ENCODE measurements around the gene TM4SF20.
"Not testable (repeated sequence)": the region's sequence is repeated elsewhere in the genome, so short reads cannot be mapped to it uniquely, and the experiment has no call there.

Gene TM4SF20

DNA sequence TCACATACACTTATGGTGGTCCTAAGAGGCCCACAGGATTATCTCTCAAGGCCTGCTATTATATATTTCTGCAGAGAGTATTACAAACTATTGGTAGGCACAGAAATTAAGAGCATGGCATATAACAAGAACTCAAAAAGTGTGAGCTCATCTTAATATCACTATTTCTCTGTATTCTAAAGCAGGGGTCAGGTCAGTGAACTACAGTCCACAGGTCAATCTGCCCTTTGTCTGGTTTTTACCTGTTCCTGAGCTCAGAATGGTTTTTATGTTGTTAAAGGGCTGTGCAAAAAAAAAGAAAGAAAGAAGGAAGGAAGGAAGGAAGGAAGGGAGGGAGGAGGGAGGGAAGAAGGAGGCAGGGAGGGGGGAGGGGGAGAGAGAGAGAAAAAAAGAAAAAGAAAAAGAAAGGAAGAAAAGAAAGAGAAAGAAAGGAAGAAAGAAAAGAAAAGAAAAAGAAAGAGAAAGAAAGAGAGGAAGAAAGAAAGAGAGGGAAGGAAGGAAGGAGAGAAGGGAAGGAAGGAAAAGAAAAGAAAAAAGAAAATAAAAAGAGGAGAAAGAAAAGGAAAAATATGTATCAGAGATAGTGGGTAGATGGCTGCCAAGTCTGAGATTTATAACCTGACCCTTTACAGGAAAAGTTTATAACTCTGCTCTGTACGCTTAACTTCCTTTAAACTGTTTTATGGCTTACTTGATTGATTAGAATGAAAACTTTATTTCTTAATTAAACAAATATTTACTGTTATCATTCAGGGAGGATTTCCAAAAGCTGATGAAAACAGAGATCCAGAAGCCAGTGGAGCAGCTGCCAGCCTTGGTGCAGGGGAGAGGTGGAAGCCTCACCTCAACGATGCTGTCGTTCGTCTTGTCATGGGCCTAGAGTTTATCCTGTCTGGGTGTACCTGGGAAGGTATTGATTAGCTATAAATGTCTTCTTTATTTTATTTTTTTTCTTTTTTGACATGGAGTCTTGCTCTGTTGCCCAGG is 19.9 kb upstream of the TM4SF20 start:
- no peak for DNase-seq

DNA sequence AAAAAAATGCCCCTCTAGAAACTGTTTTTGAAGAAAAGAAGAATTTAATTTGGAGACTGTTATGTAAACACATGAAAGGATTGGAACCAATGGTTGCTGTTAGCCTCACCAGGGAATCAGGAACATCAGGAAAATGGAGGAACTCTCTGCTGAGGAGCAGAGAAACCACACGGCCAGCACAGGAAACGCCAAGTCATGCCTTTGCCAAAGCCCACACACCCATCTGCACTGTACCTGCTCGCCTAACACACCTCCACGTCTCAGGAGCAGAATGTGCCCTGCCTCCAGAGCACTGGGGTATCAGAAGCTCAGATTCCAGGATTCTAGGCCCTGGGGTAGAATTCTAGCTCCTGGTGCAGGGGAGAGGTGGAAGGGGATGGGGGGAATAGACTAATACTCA is 18.5 kb upstream of the TM4SF20 start:
- no peak for DNase-seq

DNA sequence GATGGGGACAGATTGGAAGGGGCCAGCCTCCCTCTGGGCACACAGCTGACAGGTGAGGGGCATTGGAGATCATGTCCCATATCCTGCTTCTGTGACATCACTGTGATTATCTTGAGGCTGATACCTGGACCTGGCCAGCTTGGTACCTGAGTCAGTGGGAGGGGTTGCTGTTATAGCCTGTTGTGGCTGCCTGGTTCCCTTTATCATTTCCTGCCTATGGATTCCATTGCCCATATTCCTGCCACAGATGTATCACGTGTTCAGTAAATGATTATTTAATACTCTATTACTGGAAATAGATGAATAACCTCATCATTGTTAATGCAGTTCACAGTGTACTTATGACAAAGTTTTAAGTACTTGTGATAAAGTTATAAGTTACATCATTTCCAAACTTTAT is 16.4 kb upstream of the TM4SF20 start:
- no peak for DNase-seq

DNA sequence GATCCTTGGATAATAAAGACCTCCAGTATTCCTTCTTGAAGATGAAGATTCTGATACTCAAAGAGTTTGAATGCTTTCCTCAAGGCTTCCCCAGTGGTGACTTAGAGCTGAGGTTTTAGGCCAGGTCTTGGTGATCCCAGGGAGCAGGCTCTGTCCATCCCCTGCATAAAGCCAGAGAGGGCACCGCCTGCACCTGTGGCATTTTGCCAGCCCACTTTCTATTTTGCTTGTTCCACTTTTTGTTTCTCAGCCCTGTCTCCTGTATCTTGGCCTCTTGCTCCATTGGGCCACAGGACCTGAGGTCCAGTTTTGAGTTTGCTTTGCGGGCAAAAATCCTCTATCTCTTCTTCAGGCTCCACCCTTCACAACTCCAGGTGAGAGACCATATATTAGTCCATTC is 15.3 kb upstream of the TM4SF20 start:
- DNase-seq = no peak

DNA sequence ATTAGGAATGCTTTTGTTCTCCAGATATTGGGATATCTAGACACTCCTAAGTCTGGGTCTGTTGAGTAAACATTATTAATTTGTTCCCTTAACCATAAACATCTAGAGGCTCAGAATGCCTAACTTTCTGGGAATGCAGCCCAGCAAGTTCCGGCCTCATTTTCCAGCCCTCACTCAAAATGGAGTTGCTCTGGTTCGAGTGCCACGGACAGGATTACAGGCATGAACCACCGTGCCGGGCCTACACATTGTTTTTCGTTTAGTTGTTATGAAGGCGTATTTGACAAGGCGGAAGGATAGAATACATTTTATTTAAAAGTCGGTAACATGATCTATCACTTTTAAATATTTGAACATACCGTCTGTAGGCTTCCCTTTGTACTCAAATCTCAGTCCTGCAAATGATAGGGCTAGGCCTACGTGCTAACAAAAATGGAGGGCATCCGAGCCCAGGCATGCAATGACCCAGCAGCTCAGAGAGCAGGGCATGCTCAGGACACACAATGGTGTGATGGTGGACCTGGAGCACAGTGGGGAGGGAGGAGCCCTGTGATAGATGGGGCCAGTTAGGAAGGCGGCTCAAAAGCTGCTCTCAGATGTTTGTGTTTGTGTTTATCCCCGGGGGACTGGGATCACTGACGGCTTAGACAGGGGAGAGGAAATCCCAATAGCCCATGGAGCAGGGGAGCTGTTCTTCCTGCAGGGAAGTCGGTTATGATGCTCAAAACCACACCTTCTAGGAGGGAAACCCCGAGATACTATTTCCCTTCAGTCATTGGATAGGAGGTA is 11.6 kb upstream of the TM4SF20 start:
- DNase-seq = no peak

DNA sequence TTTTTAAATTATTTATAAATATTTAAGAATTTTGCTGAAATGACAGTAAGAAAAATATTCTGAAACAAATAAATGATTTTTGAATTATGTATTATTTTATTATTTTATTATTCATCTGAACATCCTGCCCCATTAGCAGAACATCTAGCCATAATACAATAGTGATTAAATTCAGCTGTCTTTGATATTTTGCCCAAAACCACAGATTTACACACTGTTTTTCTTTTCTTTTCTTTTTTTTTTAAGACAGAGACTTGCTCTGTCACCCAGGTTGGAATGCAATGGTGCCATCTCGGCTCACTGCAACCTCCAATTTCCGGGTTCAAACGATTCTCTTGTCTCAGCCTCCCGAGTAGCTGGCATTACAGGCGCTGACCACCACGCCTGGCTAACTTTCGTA is 10.6 kb upstream of the TM4SF20 start:
- DNase-seq = no peak

DNA sequence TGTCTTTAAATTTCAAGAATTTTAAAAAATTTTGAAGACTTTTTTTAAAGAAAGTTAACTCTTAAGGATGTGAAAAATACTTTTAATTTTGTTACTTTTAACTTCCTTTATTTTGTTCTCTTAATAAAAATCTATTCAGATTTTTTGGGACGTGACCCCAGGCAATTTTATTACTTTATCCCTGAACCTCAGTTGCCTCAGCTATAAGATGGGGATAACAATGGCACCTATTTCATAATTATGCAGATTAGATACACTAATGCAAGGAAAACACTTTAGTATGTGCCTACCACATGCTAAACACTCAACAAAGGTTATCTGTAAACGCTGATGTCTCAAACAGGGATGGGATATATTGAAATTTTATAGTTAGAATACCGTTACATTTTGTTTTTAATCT is 10.1 kb upstream of the TM4SF20 start:
- DNase-seq = no peak

DNA sequence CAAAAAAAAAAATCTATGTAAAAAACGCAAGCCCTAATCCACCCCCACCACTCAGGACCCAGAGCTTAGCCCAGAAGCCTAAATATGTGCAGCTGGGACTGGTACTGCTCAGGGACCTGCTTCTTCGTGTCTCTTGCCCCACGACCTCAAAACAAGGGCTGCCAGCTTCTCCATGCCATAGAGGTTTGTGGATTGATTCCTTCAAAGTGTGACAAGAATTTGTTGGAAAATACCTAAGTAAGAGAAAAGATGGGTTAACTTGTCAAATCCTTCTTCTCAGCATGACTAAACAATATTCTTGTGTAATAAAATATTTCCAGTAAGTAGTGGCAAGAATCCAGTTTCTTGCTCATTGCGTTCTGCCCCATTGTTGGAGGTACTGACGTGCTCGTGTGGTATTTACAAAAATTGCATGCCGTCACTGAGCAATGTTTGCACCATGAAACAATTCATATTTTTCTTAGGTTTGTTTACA is 9.5 kb upstream of the TM4SF20 start:
- DNase-seq = no peak

DNA sequence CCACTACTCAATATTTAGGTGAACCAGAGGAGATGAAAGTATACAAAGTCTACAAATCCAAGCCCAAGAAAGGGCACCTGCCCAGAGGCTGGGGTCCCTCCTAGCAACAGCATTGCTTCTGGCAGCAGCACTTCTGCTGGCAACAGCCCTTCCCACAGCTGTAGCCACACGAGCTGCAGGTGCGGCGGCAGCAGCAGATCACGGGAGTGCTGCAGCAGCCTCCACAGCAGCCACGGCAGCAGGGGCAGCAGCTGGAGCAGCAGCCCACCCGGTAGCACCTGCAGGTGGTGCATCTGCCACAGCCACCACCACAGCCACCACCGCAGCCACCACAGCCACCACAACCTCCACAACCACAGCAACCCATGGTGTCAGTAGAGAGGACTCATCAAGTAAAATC is 8.5 kb upstream of the TM4SF20 start, which contains the start of gene SCYGR1:
SCYGR1 (minus strand) TSS at position 367 of the 400 bp plus-strand sequence; CDS start at position 367, 0 bp downstream.
- not testable (repeated sequence) for DNase-seq

DNA sequence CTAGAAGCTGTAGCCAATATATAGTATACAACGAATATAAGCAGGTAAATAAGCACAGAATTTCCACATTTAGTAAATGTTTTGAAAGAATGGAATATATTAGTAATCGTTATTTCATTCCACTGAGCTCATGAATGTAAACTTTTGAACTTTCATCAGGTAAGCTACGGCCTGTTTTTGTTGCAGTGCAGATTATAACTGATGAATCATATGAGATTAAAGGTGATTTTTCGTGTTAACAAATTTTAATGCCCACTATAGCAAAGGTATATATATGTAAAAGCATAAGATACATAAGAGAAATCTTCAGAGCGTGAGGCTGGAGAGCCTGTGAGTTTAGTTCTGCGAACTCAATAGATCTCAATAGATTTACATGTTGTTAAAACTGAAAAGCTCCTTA is 7.5 kb upstream of the TM4SF20 start:
- no peak for DNase-seq

DNA sequence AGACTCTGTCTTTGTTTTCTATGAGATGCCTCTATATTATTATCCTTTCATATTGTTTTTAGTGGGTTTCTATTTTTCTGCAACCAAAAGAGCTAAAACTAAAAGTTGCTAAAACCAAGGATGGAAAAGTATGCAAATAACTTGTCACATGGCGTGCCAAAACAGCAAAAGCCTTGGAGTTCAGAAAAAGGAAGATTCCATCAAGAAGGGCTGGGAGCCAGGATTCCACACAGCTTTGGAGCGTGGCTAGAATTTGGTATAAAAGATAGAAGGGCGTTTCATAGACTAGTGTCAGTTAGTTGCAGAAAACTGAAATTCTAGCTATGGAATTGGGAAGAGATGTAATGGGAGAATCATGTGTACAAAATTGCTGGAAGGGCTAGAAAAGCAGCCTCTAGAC is 4.6 kb upstream of the TM4SF20 start:
- no peak for DNase-seq

DNA sequence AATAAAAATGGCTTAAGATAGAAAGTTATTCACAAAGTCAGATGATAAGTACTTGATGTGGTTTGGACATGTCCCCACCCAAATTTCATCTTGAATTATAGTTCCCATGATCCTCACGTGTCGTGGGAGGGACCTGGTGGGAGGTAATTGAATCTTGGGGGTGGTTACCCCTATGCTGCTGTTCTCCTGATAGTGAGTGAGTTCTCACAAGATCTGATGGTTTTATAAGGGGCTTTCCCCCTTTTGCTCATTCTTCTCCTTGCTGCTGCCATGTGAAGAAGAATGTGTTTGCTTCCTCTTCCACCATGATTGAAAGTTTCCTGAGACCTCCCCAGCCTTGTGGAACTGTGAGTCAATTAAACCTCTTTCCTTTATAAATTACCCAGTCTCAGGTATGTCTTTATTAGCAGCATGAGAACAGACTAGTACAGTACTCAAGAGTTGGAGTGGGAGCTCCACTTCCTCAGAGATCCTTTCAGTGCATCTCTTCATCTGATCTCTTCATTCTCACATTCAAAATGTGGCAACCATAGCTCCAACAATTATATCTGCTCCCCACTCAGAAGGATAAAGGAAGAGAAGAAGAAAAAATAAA is 3.2 kb upstream of the TM4SF20 start:
- not testable (repeated sequence) for DNase-seq

DNA sequence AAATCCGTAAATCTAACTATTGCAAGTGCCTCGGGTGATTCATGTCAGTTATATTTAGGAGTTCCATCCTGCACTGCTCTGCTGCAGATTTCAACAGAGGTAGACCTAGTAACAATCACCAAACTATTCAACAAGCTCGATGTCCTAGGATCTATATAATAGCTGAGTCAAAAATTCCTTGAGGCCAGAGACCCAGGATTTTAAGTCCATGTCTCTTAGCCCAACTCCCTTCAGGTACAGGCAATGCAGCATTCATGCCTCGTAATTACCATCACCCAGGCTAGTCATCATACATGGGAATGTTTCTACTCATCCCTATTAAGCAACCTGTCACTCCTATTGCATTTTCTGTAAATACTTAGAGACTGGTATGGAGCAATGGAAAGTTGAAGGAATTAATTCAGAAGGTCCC is 729 bp downstream of the TM4SF20 start:
- no peak for DNase-seq

DNA sequence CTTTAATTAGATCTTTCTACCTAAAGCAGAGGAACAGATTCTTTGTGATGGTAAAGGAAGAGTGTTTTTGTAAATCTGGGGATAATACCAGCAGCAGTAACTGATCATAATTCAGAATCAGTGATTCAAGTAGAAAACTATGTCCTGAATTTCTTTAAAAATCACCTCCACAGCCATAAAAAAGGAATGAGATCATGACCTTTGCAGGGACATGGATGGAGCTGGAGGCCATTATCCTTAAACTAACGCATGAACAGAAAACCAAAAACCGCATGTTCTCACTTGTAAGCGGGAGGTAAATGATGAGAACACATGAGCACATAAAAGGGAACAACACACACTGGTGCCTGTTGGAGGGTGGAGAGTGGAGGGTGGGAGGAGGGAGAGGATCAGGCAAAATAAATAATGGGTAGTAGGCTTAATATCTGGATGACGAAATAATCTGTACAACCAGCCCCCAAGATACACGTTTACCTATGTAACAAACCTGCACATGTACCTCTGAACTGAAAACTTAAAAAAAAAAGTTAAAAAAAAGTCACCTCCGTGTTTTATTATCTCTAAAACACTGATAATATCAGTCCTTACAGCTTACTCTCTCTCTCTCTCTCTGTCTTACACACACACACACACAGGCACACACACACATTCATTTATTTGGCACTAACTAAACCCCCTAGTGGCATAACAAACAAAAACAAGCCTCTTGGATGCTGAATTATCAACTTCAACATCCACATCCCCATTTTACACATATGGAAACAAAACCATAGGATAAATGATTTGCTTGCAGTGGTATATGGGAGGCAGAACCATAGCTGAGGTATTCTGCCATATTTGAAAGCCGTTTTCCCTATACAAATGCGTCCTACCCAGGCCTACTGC is 1.4 kb downstream of the TM4SF20 start:
- no peak for DNase-seq

DNA sequence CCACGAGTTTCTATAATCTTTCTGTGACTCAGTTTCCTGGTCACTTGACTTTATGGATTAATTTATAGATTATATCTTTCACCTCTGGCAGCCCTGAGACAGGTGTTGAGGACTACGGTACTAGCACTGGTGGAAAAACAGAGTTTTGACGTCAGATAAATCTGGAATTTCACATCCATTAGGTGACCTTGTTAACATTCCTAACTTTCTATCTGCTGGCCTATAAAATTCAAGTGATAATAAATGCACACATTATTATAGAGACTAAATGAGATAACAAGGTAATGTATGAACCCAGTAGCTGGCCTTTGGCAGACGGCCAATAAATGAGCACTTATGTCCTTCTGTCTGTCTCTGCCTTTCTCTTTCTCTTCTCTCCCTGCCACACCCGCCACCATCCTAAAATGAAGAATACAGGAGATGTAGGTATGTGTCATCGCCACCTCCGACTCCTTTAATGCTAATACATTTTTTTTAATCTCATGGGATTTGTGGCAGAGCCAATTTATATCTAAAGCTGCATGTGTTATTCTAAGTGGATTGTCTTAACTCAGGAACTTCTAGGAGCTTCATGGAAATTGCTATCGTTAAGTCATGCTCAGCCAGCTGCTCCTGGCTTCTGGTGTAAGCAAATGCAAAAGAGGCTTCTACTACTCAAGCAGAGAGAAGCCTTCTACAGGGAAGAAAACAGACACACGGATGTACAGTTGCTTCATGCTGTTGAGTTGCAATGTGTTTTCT is 2.3 kb downstream of the TM4SF20 start:
- DNase-seq = no peak

DNA sequence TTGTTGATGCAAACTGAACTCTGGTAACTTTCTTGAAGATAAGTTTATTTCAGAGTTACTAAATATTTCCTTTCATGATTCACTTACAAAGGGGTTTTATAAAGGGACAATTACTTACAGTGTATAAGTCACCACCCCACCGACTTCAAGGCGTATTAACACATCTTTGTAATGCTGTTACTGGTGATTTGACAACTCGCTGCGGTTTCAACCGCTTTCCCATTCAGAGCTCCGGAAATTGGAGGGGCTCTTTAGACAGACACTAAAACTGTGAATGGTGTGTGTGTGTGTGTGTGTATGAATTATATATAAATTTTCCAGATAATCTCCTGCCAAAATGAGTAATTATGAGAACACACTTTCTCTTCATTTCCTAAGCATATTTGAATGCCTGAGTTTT is 4.9 kb downstream of the TM4SF20 start:
- peak; percentile 25 for DNase-seq

DNA sequence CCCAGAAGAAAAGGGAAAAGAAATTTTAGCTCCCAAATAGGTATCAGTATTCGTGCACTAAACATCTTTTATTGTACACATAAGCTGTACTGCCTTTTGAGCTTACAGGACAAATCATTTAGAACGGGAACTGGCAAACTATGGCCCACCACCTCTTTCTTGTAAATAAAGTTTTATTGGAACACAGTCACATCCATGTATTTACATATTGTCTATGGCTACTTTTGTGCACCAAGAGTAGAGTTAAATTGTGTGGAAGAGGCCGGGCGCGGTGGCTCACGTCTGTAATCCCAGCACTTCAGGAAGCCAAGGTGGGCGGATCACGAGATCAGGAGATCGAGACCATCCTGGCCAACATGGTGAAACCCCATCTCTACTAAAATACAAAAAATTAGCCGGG is 5.7 kb downstream of the TM4SF20 start:
- DNase-seq = no peak

DNA sequence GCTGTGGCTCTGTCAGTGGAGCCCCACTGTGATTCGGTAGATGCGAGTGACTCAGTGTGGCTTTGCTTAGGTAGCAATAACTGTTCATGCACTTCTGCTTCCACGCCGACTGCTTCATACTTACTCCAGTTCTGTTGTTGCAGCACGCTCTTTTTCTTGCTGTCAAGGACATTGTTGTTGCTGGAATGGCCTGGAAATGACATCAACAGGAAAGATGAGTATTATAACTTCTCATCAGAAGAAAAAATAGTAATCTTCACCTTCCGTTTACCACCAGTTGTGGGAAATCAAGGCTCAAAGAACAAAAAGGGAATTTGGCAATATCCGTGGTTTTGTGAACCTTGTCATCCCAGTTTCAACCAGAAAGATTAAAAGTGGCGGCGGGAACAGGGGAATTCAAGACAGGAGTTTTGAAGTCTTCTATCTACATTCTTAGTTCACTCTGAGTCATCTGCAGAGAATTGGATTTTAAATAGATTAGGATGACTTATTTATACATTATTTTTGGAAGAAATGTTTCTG is 8.3 kb downstream of the TM4SF20 start:
- no peak for DNase-seq

DNA sequence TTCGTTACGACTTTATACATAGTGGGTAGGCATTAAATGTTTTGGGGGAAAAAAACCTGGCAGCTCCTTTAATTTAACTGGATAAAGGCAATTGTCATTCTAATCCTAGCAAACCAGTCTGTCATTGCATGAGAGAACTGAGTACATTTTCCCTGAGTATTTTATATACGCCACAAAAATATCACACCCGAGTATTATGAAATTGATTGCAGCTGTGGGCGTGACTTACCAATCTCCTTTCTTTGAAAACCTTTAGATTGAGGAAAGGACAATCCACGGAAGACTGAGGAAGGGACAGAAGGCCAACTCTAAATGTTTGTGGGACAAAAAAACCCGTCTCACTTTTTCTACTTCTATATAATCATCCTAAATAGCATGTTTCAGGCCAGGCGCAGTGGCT is 9.0 kb downstream of the TM4SF20 start:
- DNase-seq = no peak

DNA sequence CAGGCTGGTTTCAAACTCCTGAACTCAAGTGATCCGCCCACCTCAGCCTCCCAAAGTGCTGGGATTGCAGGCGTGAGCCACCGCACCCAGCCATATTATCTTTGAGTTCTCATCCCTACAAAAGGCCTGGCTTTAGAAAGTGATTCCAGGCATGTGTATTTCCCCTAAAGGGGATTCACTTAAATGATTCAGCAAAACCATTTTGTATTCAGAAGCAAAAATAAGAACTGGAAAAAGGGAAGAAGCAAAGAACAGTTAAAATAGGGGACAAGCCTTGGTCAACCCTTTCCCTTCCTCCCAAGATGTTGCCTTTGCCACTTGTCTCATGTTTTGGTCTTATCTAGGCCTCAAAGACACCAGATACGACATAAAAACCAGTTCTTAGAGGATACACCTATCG is 10.5 kb downstream of the TM4SF20 start:
- DNase-seq = no peak

DNA sequence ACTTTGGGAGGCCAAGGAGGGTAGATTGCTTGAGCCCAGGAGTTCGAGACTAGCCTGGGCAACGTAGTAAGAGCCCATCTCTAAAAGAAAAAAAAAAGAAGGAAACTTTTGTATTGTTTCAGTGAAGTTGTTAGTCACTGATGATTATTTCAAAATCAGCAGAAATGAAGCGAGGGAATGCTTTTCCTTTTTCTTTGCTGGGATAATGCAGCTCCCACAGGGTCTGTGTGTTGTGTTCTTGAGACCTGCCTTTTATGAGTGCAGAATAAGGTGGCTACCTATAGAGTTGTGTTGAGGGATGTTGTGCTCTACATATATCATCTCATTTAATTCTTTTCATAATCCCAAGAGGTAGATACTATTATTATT is 11.7 kb downstream of the TM4SF20 start:
- no peak for DNase-seq

Measured in NK-92 treated with Interleukin-12 subunit alpha and Interleukin-12 subunit beta, amount 100 ng/mL, for 24 hours (cell line).